NCI-H146 (cell line): ENCODE measurements around the gene PML.
"Not testable (repeated sequence)": the region's sequence is repeated elsewhere in the genome, so short reads cannot be mapped to it uniquely, and the experiment has no call there.

Experiments
- DNase-seq: peaks from one replicate; lab custom pipeline; 2025; lab: John Stamatoyannopoulos, UW

PML gene

DNA sequence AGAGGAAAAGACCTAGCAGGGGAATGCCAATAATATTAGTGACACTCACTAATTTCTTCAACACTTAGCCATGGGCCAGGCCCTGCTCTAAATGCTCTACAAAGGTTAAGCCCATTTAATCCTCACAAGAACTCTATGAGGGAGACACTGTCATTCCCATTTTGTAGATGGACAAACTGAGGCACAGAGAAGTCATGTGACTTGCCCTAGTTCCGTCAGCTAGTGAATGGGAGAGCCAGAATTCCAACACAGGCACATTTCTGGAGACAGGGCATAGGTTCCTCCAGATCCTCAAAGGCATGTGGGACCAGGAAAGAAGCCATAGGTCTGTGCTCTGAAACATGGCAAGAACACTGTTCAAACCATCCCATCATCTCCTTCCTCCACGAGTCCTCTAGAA, 36.7 kb upstream of the PML start:
- no peak for DNase-seq

DNA sequence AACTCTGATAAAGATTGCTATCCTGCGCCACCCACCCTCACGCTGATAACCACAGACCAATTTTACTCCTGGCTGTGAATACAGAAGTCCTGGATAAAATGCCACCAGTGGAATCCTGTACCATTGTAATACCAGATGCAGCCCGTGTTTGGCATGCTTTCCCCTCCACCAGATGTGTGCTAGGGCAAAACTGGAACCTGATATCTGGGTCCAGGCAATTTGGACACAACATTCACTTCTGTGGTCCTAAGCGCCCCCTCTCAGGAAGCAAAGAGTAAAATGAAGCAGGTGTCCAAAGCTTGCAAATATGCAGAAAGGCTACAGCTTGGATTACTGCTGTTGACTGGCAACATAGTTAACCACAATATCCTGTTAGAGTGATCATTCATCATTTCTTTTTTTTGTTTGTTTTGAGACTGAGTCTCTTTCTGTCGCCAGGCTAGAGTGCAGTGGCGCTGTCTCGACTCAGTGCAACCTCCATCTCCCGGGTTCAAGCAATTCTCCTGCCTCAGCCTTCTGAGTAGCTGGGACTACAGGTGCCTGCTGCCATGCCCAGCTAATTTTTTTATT, 35.4 kb upstream of the PML start:
- DNase-seq = no peak

DNA sequence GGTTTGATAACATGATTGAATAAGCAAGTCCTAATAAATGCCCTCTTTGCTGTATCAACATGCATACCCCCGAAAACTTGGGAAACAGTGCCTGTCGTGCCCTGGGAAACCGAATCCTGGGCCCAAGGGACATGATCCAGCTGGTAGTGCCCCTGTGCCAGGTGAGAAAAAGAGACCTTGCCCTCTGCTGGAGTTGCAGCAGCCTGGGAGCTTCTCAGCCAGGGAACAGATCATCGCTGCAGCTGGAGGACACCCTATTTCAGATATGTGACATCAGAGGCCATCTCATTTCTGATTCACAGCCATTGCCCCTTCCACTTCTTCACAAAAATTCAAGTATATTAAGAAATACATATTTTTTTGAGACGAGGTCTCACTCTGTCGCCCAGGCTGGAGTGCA, 34.7 kb upstream of the PML start:
- DNase-seq = no peak

DNA sequence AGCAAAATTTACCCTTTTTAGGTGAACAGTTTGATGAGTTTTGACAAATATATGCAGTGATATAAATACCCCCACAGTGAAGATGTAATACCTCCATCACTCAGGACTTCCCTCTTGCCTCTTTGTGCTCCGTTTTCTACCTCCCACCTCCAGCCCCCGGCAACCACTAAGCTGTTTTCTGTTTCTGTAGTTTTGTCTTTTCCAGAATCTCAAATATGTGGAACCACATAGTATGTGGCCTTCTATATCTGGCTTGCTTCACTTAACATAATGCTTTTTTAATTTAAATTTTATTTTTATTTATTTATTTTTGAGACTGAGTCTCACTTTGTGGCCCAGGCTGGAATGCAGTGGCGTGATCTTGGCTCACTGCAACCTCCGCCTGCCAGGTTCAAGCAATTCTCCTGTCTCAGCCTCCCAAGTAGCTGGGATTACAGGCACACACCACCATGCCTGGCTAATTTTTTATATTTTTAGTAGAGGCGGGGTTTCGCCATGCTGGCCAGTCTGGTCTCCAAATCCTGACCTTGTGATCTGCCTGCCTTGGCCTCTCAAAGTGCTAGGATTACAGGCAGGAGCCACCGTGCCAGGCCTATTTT, 33.9 kb upstream of the PML start:
- DNase-seq = not testable (repeated sequence)

DNA sequence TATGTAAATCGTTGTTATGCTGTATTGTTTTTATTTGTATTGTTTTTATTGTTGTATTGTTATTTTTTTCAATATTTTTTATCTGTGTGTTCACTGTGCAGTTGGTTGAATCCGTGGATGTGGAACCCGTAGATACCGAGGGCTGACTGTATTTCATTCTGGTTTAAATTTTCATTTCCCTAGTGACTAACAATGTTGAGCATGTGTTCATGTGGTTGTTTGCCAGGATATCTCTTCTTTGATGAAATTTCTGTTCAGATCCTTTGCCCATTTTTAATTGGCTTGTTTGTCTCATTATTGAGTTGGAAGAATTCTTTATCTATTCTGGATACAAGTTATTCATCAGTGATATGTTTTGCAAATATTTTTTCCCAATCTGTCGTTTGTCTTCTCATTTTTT, 32.1 kb upstream of the PML start:
- DNase-seq = no peak

DNA sequence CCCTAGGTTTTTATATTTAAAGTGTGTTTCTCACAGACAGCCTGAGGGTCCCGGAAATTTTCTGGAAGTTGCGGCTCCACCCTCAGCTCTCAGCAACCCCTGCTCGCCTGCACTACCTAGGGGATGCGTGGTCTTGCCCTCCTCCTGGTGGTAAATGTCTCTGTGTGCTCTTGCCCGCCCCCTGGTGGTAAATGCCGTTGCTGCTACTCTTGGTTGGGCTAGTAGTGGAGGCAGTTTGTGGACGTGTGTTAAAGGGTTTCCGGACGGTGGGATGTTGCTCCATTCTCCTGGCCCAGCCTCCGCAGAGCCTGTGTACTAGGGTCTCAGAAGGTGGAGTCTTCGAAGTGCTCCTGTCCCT, 29.8 kb upstream of the PML start:
- DNase-seq = peak; percentile 71

DNA sequence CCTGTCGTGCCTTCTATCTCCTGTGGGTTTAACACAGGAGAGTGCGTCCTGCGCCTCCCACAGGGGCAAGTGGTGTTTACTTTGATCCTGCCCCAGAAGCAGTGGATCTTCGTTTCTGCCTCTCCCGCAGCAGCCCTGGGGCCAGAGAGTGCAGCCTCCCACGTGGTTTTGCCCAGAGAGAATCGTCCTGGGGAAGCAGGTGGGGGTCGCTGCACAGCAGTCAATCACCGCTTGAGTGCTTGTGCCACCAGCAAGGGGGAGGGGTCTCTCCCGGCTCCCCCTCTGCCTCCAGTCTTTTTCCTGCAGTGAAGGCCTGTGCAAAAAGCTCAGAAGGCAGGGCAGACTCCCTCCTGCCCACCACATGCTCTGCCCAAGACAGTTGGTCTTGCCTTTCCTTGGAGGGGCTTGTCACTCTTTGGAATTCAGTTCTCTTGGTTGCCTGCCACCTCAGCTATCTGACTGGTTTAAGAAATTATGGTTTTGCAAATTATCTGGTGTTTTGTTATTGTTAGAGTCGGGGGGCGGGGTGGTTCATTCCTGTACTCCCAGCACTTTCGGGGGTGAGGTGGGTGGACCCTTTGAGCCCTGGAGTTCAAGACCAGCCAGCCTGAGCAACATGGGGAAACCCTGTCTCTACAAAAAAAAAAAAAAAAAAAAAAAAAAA, 29.3 kb upstream of the PML start:
- DNase-seq = peak; percentile 14

DNA sequence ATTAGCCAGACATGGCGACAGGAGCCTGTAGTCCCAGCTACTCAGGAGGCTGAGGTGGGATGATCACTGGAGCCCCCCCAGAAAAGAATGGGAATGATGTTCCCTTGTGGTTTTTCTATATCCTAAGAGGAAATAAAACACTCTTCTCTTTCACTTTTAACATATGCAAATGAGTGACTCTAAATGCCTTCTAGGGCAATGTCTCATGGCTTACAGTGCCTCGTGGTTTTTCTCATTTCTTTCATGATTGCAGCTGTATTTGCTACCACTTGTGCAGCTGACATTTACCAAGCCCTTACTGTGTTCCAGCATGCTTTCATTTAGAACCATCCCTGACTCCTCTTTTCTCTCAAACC, 28.8 kb upstream of the PML start:
- DNase-seq = peak; percentile 2

DNA sequence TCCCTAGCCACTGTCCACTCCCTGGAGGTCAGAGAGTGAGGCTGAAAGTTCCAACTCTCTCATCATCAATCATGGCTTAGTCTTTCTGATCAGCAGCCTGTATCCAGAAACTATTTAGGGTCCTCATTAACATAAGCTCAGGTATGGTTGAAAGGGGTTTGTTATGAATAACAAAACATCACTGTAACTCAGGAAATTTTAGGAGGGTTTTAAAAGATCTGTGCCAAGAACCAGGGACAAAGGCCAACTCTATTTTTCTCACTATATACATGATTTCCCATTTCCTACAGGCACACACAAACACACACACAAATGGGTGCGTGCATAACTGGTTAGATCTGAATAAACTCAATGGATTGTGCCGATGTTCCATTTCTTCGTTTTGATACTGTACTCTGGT, 26.1 kb upstream of the PML start:
- DNase-seq = no peak

DNA sequence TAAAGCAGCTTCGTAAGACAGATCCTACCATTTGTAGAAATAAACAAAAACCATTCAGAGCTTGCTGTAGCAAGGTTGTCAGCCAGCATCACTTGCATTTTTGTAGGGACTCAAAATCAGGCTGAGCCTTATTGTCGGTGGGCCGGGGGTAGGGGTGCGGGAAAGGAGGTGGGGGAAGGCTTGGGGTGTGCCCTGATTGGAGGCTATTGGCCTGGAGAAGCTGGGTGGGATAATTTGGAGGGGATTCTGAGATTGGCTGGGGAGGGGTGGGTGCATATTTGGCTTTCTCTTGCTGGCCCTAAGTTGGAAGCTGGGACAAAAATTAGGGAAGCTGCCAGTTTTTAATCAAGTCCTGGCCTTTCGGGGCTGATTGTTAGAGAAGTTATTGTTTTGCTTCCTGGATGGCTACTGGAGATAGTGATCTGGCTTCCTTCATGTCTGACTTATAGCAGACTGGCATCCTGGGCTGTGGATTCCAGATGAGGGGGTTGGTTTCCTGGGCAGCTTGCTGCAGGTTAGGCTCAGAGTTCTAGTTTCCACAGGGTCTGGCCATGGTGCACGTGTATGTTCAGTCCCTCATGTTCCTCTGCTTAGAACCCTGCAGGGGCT, 25.3 kb upstream of the PML start:
- no peak for DNase-seq

DNA sequence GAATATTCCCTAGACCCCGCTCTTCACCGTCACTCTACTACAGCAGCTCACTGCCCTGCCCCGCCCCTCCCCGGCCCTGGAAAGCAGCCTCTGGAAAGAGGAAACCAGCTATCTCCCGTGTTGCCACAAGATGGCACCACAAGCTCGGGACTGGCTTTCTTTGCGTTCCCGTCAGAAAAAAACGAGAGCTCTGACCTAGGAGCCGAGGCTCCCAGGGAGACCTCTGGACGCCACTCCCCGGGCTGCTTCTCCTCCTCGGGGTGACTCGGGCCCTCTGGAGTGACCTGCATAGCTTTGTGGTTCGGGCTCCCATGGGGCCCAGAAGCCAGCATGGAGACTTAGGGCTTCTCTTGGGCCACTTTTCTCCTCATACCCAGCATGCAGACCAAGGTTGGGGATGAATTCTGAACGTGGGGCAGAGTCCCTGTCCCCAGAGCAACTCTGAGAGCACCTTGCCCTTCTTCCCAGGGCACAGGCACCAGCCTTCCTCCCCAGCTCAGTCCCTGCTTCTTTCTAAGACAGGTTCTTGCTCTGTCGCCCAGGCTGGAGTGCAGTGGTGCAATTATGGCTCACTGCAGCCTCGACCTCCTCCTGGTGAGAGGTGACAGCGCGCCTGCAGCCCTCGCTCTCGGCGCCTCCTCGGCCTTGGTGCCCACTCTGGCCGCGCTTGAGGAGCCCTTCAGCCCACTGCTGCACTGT, 21.4 kb upstream of the PML start:
- peak; percentile 78 for DNase-seq

DNA sequence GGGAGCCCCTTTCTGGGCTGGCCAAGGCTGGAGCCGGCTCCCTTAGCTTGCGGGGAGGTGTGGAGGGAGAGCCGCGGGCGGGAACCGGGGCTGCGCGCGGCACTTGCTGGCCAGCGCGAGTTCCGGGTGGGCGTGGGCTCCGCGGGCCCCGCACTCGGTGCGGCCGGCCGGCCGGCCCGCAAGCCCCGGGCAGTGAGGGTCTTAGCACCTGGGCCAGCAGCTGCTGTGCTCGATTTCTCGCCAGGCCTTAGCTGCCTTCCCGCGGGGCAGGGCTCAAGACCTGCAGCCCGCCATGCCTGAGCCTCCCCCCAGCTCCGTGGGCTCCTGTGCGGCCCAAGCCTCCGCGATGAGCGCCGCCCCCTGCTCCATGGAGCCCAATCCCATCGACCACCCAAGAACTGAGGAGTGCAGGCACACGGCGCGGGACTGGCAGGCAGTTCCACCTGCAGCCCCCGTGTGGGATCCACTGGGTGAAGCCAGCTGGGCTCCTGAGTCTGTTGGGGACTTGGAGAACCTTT, 20.8 kb upstream of the PML start:
- DNase-seq = not testable (repeated sequence)

DNA sequence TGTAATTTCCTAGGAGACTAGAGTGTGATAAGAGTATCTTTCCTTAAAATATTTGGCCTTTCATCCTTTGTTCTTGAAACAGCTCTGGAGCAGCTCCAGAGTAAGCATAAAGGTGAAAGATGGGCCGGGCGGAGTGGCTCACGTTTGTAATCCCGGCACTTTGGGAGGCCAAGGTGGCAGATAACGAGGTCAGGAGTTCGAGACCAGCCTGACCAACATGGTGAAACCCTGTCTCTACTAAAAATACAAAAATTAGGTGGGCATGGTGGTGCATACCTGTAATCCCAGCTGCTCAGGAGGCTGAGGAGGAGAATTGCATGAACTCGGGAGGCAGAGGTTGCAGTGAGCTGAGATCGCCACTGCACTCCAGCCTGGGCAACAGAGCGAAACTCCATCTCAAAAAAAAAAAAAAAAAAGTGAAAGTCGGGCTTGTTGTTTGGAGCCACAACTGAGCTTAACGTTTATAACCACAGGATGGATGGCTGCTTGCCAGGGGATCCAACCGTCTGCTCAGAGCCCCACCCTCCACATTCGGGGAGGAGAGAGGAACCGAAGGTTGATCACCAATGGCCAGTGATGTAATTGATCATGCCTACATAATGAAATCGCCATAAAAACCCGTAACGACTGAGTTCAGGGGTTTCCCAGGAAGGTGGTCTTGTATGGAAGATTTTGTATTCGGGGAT, 18.9 kb upstream of the PML start:
- DNase-seq = peak; percentile 19

DNA sequence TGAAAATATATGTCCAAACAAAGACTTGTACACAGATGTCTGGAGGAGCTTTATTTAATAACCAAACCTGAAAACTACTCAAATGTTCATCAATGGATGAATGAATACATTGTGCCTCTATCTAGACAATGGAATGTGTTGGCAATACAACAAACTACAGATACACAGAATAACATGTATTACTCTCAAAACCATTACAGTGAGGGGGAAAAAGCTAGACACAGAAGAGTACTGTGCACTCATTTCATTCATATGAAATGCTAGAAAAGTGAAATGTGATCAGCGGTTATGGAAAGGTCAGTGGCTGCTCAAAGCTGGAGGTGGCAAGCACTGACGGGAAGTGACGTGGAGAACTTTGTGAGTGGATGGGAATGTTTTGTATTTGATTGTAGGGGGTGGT, 15.6 kb upstream of the PML start:
- no peak for DNase-seq

DNA sequence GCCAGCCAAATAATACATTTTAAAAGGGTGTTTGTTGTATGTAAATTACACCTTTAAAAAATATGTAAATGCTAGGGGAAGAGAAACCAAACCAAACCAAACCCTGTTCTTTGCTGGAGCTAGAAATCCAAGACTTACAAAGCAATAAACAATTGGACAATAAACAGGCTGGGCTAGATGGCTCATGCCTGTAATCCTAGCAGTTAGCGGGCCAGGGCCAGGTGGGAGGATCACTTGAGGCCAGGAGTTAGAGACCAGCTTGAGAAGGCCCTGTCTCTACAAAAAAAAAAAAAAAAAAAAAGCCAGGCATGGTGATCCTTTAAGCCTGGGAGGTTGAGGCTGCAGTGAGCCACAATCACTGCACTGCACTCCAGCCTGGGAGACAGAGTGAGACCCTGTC, 14.9 kb upstream of the PML start:
- DNase-seq = no peak

DNA sequence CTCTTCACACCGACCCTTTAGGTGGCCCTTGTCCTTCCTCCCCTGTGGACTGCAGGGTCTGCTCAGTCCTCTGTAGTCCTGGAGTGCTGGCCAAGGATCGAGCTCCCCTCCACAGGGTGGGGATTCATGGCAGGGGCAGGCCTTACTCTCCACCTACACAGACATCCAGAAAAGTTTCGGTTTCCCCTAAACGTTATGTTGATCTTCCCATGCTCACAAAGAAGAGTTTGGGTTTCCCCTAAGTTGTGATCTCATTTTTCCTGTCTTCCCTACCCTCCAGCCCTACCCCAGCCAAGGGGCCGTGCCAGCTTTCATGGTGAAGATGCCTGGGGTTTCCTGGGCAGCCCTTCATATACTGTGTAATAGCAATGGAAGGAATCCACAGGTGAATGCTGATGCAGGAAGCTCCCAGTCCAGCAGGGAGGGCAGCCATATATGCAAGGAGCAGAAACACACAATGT, 12.7 kb upstream of the PML start:
- DNase-seq = no peak

DNA sequence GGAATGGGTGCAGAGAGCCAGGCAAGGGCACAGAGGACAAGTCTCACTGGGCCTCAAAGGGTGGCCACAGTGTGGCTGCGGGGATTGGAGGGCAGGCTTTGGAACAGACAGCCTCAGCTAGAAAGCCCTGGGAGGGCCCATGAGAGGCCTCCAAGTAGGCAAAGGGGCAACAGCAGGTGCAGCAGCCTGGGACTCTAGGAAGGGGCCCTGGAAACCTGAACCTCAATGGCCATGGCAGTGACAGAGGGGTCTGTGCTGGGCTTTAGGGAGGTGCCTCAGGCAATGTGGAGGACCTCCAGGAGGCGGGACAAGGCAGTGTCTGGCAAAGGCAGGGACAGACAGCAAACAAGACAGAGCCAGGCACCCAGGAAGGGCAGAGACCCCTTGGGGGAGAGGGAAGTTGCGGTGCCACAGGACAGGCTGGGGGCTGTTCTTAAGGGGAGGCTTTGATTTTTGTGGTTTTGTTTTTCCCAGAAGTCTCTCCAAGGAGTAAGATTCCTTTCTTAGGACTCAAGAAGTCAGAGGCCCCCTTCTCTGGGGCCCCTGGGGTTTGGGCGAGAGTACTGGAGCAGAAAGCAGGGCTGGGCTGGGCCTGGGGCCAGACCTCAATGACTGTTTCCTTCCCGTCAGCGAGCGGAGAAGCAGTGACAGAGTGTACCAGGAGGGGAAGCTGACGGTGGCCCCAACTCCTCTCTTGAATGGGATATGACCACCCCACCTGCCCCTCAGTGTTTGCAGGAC, 12.1 kb upstream of the PML start:
- DNase-seq = no peak

DNA sequence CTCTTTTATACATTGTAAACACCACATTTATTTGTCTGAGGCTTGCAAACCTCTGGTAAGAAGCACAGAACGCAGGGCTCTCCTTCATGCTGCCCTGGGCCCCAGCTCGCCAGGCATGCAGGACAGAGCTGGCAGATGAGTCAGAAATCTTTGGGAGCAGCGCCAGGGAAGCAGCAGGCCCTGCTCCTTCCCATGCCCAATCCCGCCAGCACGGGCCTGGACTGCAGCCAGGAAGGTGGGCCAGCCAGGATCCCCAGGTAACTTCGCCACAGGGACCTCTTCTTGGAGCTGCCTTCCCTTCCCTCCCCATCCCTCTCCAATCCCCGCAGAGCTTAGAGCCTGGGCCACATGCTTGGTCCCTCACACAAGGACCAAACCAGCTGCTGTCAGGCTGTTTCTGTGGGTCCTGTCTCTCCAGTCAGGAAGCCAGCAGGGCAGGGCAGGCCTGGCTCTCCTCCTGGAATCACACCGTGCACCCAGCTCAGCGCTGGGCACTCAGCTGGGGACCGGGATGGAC, 11.2 kb upstream of the PML start:
- no peak for DNase-seq

DNA sequence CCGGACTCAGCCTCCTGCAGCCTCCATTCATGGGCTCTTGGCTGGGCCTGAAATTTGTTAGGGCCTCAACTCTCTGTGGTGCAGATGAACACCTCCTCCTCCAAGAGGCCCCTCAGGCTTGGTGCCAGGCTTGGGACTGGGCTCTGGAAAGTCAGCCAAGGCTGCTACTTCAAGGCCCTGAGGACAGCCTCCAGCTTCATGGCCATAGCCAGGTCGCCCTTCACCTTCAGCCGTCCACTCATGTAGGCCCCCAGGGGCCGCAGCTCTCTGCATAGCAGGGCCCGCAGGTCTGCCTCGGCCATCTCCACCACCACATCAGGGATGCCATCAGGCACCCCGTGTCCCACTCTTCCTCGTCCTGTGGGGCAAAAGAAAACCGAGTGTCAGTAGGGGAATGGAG, 10.7 kb upstream of the PML start:
- DNase-seq = no peak

DNA sequence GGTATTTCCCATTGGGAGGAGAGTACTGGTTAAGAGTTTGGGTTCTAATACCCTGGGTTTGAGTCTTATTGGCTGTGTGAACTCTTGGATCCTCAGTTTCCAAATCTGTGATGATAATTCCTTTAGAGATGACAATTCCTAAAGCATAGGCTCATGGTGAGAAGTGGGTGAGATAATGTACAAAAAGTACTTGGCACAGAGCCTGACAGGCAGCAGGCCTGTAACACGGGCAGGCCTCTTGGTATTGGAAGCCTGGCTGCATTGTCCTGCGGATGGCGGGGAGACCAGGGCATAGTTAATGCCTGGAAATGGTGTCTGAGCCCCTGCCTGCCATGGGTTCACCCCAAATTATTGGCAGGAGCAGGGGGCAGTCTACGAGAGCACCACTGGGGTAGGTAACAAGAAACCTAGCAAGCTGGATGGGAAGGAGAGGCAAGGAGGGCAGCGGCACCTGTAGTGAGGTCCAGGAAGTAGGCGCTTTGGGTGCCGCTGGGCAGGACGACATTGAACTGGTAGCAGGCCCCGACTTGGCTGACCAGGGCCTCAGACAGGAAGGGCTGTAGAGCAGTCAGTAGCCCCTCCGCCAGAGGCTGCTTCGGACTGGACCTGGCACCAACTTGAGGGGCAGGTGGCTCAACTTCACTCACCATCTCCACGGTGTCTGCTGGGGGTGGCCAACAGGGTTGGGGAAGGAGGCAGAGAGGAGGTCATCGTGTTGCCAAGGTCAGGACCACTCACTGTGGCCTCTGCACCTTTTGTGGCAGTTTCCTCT, 10.1 kb upstream of the PML start:
- no peak for DNase-seq
